Stimulated activated CD8-positive, alpha-beta memory T cell treated with anti-CD3 and anti-CD28 coated beads, Interleukin-15, amount 100 ng/mL, for 1 hour (primary cell): ENCODE measurements around the gene POU3F1.

Experiments used
- DNase-seq: peaks from one replicate; pipeline ENCODE4 v3.0.0-alpha.2; 2020; ENCODE audit warnings: low read depth

The POU3F1 gene

GRCh38 chr1:38046333-38046883 lies at the start of gene POU3F1:
TSS of gene POU3F1 (minus strand) at chr1:38046793. CDS start at chr1:38046743, 50 bp downstream.
- no peak for DNase-seq

GRCh38 chr1:38095454-38095931 lies 48.9 kb upstream of the POU3F1 start:
- DNase-seq, result no peak

GRCh38 chr1:38094711-38095290 lies 48.2 kb upstream of the POU3F1 start:
- DNase-seq, result no peak

GRCh38 chr1:38093569-38094520 lies 47.3 kb upstream of the POU3F1 start:
- no peak for DNase-seq

GRCh38 chr1:38092256-38092655 lies 45.7 kb upstream of the POU3F1 start:
- no peak for DNase-seq

GRCh38 chr1:38090796-38091195 lies 44.2 kb upstream of the POU3F1 start:
- no peak for DNase-seq

GRCh38 chr1:38089712-38090360 lies 43.2 kb upstream of the POU3F1 start:
- DNase-seq, result no peak

- no peak for DNase-seq
These were observed 42.2 kb upstream of the POU3F1 start for GRCh38 chr1:38088791-38089190.

- no peak for DNase-seq
These were observed 41.8 kb upstream of the POU3F1 start for GRCh38 chr1:38088366-38088765.

- no peak for DNase-seq
These were observed 41.1 kb upstream of the POU3F1 start for GRCh38 chr1:38087676-38088075.

GRCh38 chr1:38085666-38086330 lies 39.2 kb upstream of the POU3F1 start:
- DNase-seq, result no peak

- DNase-seq, result no peak
These were observed 38.1 kb upstream of the POU3F1 start for GRCh38 chr1:38084700-38085099.

GRCh38 chr1:38084113-38084512 lies 37.5 kb upstream of the POU3F1 start:
- no peak for DNase-seq

- no peak for DNase-seq
These were observed 36.9 kb upstream of the POU3F1 start for GRCh38 chr1:38083541-38083940.

GRCh38 chr1:38082769-38083263 lies 36.2 kb upstream of the POU3F1 start:
- DNase-seq, result no peak

- DNase-seq, result no peak
These were observed 32.4 kb upstream of the POU3F1 start for GRCh38 chr1:38079019-38079418.

GRCh38 chr1:38077523-38078147 lies 31.0 kb upstream of the POU3F1 start:
- no peak for DNase-seq

- DNase-seq, result no peak
These were observed 29.9 kb upstream of the POU3F1 start for GRCh38 chr1:38076455-38076854.

- DNase-seq, result no peak
These were observed 29.4 kb upstream of the POU3F1 start for GRCh38 chr1:38076038-38076437.

GRCh38 chr1:38075191-38075590 lies 28.6 kb upstream of the POU3F1 start:
- no peak for DNase-seq

GRCh38 chr1:38074302-38074677 lies 27.7 kb upstream of the POU3F1 start:
- DNase-seq, result no peak
